Measurements from ENCODE around the gene JAKMIP1.

JAKMIP1 gene

DNA sequence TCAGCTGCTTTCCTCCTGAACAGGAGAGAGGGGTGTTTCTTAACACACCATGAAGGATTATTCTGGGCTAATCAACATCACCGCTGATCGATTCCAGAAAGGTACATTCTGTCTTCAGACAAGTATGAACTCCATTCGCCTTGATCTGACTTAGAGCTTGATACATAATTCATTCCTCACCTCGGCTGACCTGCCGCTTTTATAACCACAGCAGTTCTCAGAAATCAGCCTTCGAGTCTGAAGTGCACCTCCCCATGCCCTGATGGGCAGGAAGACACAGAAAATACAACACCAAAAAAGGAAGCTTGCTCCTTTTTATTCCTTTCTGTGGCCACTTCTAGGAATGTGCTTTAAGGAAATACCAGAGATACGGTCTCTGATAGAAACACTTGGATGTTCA is 85.7 kb downstream of the JAKMIP1 start:
- no peak for DNase-seq

- DNase-seq = no peak
These were observed 86.2 kb downstream of the JAKMIP1 start for GRCh38 chr4:6114181-6114580.

- no peak for DNase-seq
These were observed 86.7 kb downstream of the JAKMIP1 start for GRCh38 chr4:6113641-6114040.

GRCh38 chr4:6112606-6113290 is 87.6 kb downstream of the JAKMIP1 start:
- no peak for DNase-seq

DNA sequence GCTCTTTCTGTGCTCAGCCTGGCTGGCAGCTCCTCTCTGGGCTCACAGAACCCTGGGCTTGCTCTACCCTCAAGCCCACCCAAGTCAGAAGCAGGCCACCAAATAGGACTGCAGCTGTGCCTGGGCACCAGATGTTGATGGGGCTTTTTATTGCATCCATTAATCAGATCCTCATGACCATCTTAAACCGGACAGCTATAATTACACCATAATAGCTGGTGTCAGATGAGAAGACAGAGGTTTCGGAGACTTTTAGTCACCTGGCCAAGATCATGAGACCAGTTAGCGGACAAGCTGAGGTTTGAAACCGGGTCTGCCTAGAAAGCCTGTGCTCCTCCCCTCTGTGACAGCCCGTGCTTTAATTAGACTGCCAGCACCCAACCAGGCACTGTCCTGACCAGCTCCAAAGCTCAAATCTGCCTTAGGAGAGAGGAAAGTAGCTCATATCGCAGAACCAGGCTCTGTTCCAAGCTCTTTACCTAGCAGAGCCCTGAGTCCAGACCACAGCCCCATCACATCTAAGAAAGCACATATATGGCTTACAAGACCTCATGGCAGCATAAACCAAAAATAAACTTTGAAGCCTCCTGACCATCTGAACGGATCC is 88.9 kb downstream of the JAKMIP1 start:
- no peak for DNase-seq

DNA sequence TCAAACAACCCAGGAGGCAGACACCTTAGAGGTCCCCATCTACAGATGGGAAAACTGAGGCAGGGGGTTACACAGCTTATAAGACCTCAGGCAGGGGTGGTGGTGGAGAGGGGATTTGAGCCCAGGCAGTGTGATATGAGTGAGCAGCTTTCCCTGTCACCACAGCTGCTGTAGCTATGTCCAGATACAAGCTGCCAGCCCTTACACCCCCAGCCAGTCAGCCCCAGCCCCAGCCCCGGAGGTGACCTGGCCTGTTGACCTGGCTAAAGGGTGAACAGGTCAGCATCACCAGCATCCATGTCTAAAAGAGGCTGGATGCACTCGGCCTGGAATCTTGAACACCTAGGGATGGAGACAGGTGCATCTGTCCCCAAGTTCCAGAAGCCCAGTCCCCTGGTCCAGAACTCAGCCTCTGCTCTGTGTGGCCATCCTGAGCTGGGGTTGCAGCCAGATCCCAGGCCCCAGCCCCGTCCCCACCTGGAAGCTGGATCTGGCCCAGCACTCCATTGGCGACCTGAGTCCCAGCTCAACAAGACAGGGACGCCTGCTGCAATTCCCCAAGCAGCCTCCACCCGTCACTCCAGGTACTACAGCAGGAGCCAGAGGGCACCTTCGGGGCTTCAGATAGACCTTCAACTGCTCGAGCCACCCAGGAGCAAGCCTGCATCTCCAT is 89.5 kb downstream of the JAKMIP1 start:
- DNase-seq = no peak

DNA sequence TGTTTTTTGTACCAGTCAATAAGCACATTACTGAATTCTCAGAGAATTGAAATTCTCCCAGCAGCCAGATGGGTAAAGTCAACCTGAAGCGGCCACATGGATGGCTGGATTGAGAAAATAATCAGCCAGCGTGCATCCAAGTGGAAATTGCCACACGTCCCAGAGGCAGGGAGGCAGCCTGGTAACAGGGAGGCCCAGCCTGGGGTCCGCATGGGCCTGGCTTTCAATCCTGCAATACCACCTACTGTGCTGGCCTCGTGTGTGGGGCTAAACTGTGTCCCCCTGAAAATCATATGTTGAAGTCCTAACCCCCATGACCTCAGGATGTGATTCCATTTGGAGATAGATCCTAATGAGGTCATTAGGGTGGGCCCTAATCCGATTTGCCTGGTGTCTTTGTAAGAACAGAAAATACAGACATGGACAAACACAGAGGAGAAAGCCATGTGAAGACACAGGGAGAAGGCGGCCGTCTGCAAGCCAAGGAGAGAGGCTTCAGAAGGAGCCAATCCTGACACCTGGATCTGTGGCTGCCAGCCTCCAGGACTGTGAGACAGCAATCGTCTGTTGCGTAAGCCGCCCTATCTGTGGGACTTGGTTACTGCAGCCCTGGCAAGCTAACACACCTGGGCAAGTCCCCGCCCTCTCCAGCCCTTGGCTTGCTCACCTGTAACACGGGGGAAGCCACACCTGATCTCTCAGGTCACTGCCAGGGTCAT is 90.3 kb downstream of the JAKMIP1 start:
- no peak for DNase-seq

DNA sequence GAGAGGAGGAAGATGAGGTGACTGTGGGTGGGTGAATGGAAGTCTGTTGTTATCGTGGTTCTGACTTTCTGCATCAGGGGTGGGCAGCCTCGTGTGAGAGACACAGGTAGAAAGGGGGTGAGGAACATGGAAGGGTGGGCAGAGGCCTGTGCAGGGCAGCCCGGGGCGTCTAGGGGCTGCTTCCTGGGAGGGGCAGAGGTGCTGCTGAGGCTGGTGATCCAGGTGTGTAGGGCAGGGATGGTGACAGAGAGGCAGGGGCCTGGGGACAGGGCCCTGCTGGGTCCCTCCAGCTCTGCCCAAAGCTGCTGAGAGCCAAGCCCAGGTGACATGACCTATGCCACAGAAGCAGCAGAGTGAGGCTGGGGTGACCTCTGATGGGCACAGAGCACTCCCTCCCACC is 92.5 kb downstream of the JAKMIP1 start:
- no peak for DNase-seq

GRCh38 chr4:6107114-6107791 is 93.1 kb downstream of the JAKMIP1 start:
- no peak for DNase-seq

- DNase-seq = no peak
These were observed 94.2 kb downstream of the JAKMIP1 start for GRCh38 chr4:6106156-6106555.

DNA sequence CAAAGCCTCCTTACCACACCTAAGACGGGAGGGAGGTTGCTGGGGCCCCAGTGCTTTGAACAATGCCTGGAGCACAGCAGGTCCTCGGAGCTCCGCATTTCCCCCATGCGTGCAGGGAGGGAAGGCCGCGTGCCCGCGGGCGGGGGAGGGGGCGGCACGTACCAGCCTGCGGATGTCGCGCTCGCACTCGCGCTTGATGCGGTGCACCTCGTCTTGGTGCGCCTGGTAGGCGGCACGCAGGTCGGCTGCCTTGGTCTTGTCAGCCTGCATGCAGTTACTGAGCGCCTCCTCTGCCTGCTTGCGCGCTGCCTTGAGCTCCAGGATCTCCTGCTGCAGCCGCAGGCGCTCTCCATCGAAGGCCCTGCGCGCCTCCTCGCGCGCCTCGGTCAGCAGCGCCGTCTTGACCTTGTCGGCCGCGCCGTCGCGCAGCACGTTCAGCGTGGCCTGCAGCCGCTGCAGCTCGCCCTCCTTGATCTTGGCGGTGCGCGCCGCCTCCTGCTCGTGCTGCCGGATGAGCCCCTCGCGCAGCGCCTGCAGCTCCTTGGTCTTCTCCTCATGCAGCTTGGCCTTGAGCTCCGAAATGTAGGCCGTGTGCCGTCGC is 94.9 kb downstream of the JAKMIP1 start:
- DNase-seq = no peak

- no peak for DNase-seq
These were observed 95.7 kb downstream of the JAKMIP1 start for GRCh38 chr4:6104541-6105130.

GRCh38 chr4:6097581-6097980 is 102.8 kb downstream of the JAKMIP1 start:
- DNase-seq = no peak

- no peak for DNase-seq
These were observed 104.5 kb downstream of the JAKMIP1 start for GRCh38 chr4:6095897-6096296.

DNA sequence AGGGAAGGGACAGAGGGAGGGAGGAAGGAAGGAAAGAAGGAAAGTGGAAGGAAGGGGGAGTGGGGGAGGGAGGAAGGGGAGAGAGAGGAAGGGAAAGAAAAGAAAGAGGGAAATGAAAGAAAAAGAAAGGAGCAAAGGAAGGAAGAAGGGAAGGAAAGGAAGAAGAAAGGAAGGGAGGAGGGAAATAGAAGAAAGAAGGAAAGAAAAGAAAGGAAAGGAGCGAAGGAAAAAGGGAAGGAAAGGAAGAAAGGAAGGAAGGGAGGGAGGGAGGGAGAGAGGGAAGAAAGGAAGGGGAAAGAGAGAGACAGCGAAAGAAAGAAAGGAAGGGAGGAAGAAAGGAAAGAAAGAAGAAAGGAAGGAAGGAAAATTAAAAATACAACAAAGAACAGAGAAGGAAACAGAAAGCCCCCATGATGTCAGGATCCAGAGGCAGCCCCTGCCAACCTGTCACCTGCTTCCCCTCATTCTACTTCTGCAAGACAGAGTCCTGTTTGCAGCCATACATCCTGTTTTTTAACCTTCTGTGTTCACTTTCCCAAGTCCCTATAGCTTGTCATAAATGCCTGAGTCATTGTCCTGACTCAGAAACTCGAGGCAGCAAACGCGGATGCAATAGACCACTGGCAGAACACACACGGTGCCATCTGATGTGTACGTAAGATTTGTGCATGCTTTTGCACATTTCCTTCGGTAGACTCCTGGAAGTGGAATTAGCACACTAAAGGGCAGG is 105.2 kb downstream of the JAKMIP1 start:
- DNase-seq = no peak

DNA sequence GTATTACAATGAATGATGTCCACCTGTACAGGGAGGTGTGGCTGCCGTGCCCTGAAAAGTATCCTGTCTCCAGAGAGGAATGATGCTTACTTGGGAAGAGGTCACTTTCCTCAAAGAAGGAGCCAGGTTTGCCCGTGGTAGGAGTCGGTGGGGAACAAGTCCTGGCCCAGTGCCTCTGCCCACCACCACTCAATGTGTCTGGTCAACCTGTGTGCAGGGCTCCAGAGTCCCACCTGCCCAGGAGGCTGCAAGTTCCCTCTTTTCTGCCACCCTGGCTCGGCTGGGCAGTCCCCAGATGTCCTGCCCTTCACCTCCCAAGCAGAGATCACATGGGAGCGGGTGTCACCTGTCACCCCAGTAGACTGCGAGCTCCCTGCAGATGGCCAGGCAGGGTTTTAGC is 106.7 kb downstream of the JAKMIP1 start:
- no peak for DNase-seq

- DNase-seq = no peak
These were observed 107.4 kb downstream of the JAKMIP1 start for GRCh38 chr4:6092971-6093370.

GRCh38 chr4:6092131-6092530 is 108.2 kb downstream of the JAKMIP1 start:
- DNase-seq = no peak

DNA sequence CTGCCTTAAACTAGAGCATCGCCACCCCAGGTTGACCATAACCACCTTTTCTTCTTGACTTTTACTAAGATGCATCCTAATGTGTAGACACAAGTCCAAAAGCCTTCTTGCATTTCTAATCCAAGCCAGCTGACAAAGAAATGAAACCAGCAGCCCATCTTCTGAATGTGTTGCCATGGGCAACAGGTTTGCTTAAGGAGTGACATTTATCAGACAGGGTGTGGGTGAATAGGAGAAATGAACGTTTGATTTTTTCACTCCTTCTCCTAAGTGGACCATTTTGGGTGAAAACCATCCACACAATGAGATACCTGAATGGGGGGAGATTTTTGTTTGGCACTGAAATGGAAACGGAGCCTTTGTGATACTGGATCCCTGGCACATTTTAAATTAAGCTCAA is 109.4 kb downstream of the JAKMIP1 start:
- no peak for DNase-seq

DNA sequence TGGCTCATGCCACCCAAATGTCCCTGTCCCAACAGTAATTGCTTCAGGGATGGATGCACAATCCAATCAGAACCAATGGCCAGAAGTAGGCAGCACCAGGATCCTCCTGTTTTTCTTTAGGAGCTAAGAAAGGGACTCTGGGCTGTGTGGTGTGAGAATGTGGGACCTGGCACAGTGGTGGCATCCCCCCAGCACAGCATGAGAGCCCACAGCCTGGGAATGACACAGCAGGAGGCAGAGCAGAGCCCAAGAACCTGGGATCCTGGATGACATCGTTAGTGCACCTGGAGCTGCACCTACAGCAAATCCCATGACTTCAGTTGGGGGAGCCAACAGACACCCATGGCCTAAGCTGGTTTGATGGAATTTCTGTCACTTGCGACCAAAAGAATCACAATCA is 111.4 kb downstream of the JAKMIP1 start:
- DNase-seq = no peak

DNA sequence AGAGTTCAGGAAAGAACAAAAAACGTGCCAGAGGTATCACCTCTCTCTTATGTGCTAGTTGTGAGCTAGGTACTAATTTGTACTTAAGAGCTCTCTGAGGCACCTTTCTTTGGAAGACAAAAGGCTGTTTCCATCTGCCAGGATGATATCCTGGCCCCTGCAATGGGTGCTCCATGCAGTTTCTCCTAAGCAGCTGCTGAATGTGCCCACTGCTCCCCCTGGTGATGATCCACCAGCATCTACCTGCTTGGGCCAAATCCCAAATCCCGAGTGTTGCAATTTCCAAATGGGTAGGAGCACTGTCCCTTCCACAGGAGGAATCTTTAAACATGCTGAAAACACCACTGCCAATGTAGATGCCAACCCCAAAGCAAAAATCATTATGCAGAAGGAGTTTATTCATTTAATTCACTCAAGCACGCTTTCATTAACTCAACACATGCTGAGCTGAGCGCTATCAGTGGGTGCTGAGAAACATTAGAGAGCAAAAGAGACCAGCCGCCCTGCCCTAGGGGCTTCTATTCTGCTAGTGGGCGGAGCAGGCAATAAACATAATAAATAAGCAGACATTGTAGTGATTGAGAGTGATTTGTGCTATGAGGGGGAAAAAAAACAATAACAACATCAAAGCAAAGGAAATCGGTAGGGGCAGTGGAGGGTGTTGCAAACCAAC is 112.5 kb downstream of the JAKMIP1 start:
- no peak for DNase-seq

All from stimulated activated naive CD4-positive, alpha-beta T cell (primary cell).